Measurements from ENCODE around the gene EPHX1.

EPHX1 gene

DNA sequence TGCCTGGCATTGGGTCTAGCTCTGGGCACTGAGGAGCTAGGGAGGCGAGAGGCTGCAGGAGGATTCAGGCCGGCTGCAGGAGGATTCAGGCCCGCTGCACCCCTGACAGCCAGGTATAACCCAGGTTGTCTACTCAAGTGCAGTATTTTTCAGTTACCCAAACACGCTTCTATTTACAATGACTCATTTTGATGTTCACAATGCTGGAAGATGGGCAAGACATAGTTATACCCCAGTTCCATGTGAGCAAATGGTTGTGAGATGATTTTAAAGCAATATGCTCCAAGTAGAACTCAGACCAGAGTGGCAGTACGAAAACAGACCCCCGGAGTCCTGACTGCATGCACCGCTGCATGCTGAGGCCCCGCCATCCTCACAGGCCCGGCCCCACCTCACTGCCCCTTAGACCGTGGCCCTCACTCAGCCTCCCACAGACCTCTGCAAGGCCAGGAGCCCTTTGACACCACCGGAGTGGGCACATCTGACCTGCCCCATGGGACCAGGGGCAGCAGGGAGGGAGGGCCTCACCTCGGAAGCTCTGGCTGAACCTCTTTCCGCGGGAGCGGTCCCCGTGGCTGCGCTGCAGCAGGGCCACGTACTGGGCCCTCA lies 78.5 kb downstream of the EPHX1 start:
- TF ChIP-seq GATA1 (IDR thresholded peaks at IDR 0.05; ENCODE audit: low read depth, low read length) (no peak), POLR2A (IDR thresholded peaks at IDR 0.05; ENCODE audit: low read length) (no peak)
- DNase-seq: no peak

- DNase-seq: no peak
- TF ChIP-seq POLR2A (IDR thresholded peaks at IDR 0.05; ENCODE audit: low read length) (no peak), GATA1 (IDR thresholded peaks at IDR 0.05; ENCODE audit: low read depth, low read length) (no peak)
Measured at GRCh38 chr1:225888898-225889601, 79.1 kb downstream of the EPHX1 start, which contains the start of gene LEFTY1. Gene LEFTY1 (minus strand): TSS chr1:225889146. CDS start chr1:225889066, 80 bp downstream.

DNA sequence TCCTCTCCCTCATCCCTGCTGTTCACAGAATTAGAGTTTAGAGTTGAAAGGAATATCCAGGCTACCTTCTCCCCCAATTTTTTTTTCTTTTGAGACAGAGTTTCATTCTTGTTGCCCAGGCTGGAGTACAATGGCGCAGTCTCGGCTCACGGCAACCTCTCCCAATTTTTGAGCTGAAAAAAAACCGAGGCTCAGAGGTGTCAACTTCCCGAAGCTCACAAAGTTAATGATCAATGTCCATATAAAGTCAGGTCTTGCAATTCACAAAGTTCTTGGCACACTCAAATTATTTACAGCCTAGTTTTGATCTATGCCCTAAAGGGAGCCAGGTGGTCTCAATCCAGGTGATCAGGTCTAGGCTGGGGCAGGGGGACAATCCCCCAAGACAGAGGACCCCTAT lies 79.8 kb downstream of the EPHX1 start:
- no peak for DNase-seq
- TF ChIP-seq POLR2A (IDR thresholded peaks at IDR 0.05; ENCODE audit: low read length) (no peak), GATA1 (IDR thresholded peaks at IDR 0.05; ENCODE audit: low read depth, low read length) (no peak)

DNA sequence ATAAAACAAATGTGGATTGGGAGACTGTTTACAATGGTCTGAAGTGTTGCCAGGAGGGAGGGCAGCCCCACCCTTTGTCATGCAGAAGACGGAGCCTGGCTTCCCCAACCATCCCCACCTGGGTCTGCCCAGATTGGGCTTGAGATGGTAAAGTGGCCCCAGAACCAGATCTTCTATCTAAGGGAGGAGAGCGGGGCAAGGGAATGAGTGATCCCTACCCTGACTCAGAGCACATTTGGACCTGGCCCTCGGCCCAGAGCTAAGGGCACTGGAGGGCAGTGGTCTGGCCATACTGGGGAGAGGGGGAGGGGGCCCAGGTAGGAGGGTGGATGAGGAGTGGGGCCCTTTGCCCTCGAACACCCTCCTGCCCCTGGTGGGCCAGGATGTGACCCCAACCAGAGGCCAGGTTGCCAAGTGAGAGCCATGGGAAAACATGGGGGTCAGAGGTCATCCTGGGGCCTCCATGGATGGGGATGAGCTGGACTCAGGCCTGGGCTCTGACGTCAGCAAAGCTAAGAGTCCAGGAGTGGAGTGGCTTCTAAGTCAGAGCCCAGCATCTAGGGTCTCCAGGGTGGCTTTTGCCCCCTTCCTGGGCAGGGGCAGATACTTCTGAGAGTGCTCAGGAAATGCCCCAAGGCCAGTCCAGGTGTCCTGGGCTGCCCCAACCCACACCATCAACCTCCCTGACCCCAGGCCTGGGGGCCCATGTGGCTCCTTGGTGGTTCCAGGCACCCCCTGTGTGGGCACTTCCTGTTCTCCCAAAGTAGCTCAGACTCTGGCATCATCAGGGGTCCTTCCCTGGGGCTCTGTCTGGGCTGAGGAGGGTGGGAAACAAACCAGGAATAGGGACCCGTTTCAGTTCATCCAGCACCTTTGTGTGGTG lies 80.7 kb downstream of the EPHX1 start:
- DNase-seq: no peak
- no peak for TF ChIP-seq GATA1 (IDR thresholded peaks at IDR 0.05; ENCODE audit: low read depth, low read length)
- TF ChIP-seq POLR2A (IDR thresholded peaks at IDR 0.05; ENCODE audit: low read length): no peak

DNA sequence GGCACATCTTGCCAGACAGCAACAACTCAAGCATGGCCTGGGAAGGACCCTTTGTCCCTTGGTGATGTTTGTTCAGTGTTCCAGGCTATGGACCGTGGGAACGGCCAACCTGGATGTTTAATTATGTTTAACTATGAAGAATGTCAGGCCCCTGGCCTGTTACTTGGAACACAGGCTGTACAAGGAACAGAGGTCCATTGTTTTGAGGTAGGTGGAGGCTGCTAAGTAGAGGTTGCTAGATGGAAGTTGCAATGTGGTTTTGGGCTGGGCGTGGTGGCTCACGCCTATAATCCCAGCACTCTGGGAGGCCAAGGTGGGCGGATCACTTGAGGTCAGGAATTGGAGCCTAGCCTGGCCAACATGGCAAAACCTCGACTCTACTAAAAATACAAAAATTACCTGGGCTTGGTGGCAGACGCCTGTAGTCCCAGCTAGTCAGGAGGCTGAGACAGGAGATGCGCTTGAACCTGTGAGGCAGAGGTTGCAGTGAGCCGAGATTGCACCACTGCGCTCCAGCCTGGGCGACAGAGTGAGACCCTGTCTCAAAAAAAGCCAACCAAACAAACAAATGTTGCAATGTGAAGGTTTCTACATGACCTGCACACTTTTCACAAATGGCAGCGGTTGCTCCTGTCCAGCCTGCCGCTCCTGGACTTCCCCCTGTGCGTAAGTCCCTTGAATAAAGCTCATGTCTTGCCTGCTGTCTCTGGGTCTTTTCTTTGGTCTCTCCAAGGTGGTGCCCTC lies 81.5 kb downstream of the EPHX1 start:
- no peak for DNase-seq

DNA sequence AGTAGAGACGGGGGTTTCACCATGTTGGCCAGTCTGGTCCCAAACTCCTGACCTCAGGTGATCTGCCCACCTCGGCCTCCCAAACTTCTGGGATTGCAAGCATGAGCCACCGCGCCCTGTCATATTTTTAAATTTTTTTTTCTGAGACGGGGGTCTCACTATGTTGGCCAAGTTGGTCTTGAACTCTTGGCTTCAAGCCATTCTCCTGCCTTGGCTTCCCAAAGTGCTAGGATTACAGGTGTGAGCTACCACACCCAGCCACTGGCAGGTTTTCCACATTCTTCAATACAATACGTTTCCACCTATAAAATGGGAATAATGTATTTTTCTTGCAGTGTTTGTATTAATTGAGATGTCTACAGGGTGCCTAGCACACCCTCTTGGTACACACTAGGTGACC lies 82.4 kb downstream of the EPHX1 start:
- no peak for TF ChIP-seq GATA1 (IDR thresholded peaks at IDR 0.05; ENCODE audit: low read depth, low read length)
- TF ChIP-seq POLR2A (IDR thresholded peaks at IDR 0.05; ENCODE audit: low read length): no peak
- no peak for DNase-seq

More for the DNA sequence above, 81.5 kb downstream of the EPHX1 start:
- TF ChIP-seq GATA1 (IDR thresholded peaks at IDR 0.05; ENCODE audit: low read depth, low read length) (no peak), POLR2A (IDR thresholded peaks at IDR 0.05; ENCODE audit: low read length) (no peak)

Data from erythroblast (primary cell).